SHP77 treated with DMSO at 0.1 percent for 48 hours (cell line): ENCODE measurements around the gene OCRL.
A peak's percentile ranks its signal among the peaks of the same experiment; 100 is the strongest.

Experiments
- DNase-seq: peaks from one replicate; lab custom pipeline; 2025; lab: John Stamatoyannopoulos, UW

Gene OCRL

GRCh38 chrX:129540068-129540653, at the start of gene OCRL:
OCRL (plus strand) TSS chrX:129540259; CDS start chrX:129540440, 181 bp downstream.
- DNase-seq = peak; percentile 5

DNA sequence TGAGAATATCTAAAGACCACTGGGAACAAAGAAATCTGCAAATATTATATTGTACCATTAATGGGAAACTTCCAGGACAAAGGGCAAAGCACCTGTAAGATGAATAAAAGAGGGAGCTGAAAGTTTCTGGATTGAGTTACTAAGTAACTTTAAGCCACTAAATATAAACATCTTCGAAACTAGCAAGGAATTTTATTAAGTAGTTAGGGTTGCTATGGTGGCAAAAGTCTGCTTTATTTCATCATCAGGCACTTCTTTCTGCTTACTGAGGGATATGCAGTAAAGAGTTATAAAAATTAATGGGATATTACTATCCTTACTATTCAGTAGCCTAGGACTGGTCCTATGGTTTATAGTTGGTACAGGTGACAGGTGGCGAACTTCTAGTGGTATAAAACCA, 49.7 kb upstream of the OCRL start:
- no peak for DNase-seq

DNA sequence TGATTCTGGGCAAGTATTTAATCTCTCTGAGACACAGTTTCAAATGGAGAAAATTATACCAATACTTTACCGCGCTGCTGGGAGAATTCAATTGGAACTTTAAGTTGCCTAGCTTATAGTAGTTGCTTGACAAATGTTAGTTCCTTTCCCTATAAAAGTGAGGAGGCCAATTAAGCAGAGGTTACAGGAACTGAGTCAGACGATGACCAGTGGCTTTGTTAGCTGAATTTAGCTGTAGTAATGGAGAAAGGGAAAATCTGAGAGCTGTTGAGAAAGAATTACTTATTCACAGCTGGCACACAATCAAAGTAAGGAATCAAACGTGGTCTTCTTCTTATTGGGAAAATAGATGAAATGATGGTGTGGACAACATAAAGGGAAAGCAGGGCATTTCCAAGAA, 46.4 kb upstream of the OCRL start:
- no peak for DNase-seq

DNA sequence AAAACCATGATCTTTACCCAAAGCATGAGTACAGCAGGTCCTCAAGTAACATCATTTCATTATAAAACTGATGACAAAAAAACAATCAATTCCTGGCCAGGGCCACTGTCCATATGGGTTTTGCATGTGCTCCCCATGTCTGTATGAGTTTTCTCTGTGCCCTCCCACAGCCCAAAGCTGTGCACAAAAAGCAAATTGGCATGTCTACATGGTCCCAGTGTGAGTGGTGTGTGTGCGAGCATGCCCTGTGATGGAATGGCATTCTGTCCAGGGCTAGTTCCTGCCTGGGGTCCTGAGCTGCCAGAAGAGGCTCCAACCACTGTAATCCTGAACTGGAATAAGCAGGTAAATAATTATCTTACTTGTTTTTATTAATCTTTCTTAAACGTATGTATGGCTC, 45.2 kb upstream of the OCRL start:
- DNase-seq = no peak

GRCh38 chrX:129495900-129496299, 44.2 kb upstream of the OCRL start:
- DNase-seq = no peak

DNA sequence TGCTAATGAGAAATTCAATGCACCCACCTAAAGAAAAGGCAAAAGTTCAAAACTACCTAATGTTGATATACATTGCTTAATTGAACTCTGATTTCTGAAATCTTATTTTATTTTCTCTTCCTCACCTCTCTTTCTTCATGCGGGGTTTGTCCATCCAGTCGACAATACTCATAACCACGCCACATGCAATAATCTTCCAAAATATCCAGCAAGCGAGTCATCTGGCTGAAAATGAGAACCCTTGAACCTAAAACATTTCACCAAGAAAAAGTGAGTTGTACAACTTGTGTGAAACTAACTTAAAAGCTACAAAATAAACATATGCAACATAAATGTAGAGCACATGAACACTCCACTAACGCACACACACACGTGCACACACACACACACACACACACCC, 43.4 kb upstream of the OCRL start:
- DNase-seq = no peak

DNA sequence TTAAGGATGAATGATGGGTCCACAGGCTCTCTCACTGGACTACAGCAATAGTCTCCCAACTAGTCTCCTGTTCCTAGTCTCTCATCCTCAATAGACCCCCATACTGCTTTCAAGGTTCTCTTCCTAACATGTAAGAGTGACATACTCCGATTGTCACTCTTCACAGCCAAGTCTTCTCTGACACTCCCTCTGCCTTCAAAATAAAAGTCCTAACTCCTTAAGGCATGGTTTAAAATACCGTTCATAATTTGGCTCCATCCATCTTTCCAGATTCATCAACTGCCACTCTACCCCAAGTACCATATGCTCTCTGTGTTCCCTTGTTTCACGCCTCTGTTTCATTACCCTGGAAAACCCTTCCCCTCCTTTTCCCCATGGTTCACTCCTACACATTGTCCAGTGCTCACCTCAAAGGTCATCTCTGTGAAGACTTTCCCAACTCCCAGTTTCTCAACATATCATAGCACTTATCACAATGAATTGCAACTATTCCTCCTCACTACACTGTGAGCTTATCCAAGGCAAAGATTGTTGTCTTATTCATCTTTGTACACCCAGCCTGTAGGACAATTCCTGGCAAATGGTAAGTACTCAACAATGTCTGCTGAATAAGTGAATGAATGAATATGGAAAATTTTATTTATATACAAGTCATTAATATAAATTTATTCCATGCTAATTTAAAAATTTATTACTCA, 42.8 kb upstream of the OCRL start:
- no peak for DNase-seq

- no peak for DNase-seq
Observed at GRCh38 chrX:129510331-129510730, 29.7 kb upstream of the OCRL start.

DNA sequence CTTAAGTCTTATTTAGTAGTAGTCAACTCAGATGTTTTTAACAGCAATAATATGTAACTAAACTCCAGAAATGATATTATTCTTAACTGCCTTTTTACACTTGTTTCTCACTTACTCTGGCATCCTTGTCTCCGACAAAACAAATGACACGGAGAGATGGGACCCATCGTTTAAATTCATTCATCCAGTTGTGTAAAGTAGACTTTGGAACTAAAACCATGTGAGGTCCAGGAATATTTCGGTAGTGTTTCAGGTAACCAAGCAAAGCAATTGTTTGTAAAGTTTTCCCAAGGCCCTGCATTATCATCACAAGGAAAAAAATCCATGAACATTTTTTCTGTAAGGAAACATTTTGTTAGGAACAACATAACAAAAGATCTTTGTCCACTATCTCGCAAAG, 28.4 kb upstream of the OCRL start:
- DNase-seq = no peak

- DNase-seq = no peak
Observed at GRCh38 chrX:129512409-129512808, 27.6 kb upstream of the OCRL start.

DNA sequence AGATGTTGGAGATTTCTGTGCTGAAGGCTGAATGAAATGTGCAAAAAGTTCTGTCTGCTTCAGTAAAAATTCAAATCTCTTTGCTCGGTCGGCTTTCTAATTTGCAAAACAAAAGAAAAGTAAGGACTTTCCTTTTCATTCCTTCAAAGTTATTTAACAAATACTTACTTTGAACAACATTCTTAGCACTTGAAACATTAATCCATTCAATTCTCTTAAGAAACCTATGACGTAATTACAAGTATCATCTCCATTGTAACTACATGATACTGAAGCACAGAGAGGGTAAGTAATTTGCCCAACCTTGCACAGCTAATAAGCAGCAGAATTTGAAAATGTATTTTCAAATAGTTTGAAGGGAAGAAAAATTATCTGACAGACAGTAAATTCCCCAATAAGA, 23.7 kb upstream of the OCRL start:
- no peak for DNase-seq

- no peak for DNase-seq
Observed at GRCh38 chrX:129520151-129520550, 19.9 kb upstream of the OCRL start.

GRCh38 chrX:129522184-129523078, 17.6 kb upstream of the OCRL start:
- DNase-seq = no peak

- DNase-seq = peak; percentile 6
Observed at GRCh38 chrX:129523079-129523911, 16.8 kb upstream of the OCRL start, which contains the start of gene SMARCA1. SMARCA1 (minus strand) TSS chrX:129523490; CDS start chrX:129523370, 120 bp downstream.

DNA sequence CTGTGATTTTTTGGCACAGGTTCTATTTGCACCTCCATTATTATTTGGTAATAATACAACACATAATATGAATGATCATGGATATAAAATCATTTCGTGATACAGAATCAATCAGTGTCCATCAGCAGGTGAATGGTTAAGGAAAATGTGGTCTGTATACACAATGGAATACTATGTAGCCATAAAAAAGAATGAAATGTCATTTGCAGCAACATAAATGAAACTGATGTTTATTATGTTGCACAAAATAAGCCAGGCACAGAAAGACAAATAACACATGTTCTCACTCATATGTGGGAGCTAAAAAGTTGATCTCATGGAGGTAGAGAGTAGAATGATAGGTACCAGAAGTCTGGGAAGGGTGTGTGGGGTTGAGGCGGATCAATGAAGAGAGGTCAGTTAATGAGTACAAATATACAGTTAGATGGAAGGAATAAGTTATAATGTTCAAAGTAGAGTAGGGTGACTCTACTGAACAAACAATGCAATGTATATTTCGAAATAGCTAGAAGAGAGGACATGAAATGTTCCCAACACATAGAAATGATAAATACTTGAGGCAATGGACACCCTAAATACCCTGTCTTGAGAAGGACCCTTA, 15.7 kb upstream of the OCRL start:
- DNase-seq = no peak

DNA sequence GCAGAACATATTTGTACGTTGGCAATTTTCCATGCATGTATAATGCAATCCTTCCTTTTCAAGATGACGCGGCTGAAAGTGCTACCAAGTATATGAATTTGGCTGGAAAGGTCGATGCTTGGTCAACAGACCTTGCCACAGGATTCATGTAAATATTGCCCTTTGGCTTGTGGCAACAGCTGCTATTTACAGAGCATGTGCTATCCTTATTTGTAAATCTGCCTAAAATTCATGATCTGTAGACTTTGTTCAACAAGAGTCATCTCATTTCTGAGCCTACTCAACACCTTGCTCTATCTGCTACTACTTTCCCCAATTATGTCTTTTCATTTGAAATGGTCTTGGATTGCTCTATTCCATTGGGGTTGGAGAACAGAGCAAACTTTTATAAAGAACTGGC, 14.9 kb upstream of the OCRL start:
- peak; percentile 16 for DNase-seq

DNA sequence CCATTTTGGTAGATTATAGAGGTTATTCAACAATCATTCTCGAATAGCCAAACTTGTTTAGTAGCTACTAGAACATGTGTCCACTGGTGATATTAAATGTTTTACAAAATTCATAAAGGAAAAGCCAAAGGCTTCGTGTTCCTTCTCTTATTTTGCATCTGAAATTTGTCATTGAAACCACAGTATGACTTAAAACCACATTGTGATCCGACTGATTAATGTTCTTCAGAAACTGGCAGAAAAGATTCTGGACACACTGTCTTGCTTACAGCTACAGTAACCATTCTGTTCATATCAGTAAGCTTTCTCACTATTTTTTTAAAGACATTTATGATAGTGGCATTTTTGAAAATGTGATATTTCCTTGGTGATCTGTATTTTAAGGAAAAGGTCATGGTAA, 14.2 kb upstream of the OCRL start:
- no peak for DNase-seq

DNA sequence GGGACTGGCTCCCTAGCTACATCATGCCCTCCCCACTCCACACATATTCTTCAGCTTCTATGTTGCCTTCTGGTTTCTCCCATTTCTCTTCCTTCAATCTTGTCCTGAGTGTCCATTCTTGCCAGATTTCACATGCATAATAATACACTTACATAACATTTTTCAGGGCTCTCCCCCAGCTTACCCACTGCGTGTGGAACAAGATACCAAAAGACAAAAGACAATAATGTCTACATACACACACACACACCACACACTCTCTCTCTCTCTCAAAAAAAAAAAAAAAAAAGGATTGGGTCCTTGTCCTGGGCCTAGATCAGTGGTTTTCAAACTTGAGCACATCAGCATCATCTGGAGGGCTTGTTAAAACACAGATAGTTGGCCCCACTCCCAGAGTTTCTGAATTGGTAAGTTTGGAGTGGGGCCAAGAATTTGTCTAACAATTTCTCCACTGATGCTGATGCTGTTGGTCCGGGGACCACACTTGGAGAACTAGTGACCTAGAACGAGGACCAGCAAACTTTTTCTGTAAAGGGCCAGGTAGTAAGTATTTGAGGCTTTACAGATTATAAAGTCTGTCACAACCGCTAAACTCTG, 10.3 kb upstream of the OCRL start:
- DNase-seq = no peak

DNA sequence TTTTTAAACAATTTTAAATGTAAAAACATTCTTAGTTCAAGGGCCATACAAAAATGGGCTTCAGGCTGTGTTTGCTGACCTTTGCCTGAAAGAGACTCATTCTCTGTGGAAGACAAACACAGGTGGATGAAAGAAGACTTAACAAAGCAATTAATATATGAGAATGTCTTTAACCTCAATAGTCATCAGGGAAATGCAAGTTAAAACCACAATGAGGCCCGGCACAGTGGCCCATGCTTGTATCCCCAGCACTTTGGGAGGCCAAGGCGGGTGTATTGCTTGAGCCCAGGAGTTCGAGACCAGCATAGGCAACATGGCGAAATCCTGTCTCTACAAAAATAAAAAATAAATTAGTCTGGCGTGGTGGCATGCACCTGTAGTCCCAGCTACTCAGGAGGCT, 9.6 kb upstream of the OCRL start:
- no peak for DNase-seq

- no peak for DNase-seq
Observed at GRCh38 chrX:129531132-129531531, 8.9 kb upstream of the OCRL start.
